HG02588 (cell line): ENCODE measurements around the gene DOCK3.
"Not testable (repeated sequence)": the region's sequence is repeated elsewhere in the genome, so short reads cannot be mapped to it uniquely, and the experiment has no call there.

Source experiments
- ATAC-seq: cut with Tn5 transposase; IDR thresholded peaks from one replicate; pipeline ENCODE4 v1.9.1; 2021; ENCODE audit warnings: mild to moderate bottlenecking, moderate library complexity; ENCODE audit not compliant: unreplicated experiment

DOCK3 gene

GRCh38 chr3:50790894-50791293, 116.2 kb downstream of the DOCK3 start:
- ATAC-seq = not testable (repeated sequence)

- ATAC-seq = no peak
Observed at GRCh38 chr3:50792568-50792967, 117.8 kb downstream of the DOCK3 start.

GRCh38 chr3:50803805-50804204, 129.1 kb downstream of the DOCK3 start:
- not testable (repeated sequence) for ATAC-seq

GRCh38 chr3:50804376-50804775, 129.6 kb downstream of the DOCK3 start:
- not testable (repeated sequence) for ATAC-seq

- no peak for ATAC-seq
Observed at GRCh38 chr3:50805321-50805720, 130.6 kb downstream of the DOCK3 start.

- ATAC-seq = no peak
Observed at GRCh38 chr3:50806031-50806430, 131.3 kb downstream of the DOCK3 start.

GRCh38 chr3:50806806-50807205, 132.1 kb downstream of the DOCK3 start:
- no peak for ATAC-seq

- ATAC-seq = no peak
Observed at GRCh38 chr3:50807266-50807665, 132.5 kb downstream of the DOCK3 start.

GRCh38 chr3:50811893-50812292, 137.2 kb downstream of the DOCK3 start:
- ATAC-seq = no peak

GRCh38 chr3:50815844-50816243, 141.1 kb downstream of the DOCK3 start:
- ATAC-seq = no peak

GRCh38 chr3:50816894-50817293, 142.2 kb downstream of the DOCK3 start:
- no peak for ATAC-seq

GRCh38 chr3:50817756-50818529, 143.2 kb downstream of the DOCK3 start:
- no peak for ATAC-seq

- ATAC-seq = no peak
Observed at GRCh38 chr3:50819882-50820281, 145.2 kb downstream of the DOCK3 start.

GRCh38 chr3:50825841-50826240, 151.1 kb downstream of the DOCK3 start:
- ATAC-seq = no peak

GRCh38 chr3:50830451-50830850, 155.7 kb downstream of the DOCK3 start:
- ATAC-seq = no peak

GRCh38 chr3:50831009-50831408, 156.3 kb downstream of the DOCK3 start:
- ATAC-seq = not testable (repeated sequence)

GRCh38 chr3:50840983-50841489, 166.3 kb downstream of the DOCK3 start:
- no peak for ATAC-seq

- ATAC-seq = no peak
Observed at GRCh38 chr3:50848308-50848707, 173.6 kb downstream of the DOCK3 start.

- ATAC-seq = no peak
Observed at GRCh38 chr3:50850639-50851511, 176.1 kb downstream of the DOCK3 start.

GRCh38 chr3:50853936-50854335, 179.2 kb downstream of the DOCK3 start:
- ATAC-seq = no peak

GRCh38 chr3:50862221-50862620, 187.5 kb downstream of the DOCK3 start:
- ATAC-seq = no peak
